Transverse colon (tissue), 4 donors: ENCODE results near the gene EFNA4. TPM values are rescaled to one million over a fixed set of nuclear protein-coding genes. Genes with fewer than 3 reads are reported as not detected.
A peak's percentile ranks its signal among the peaks of the same experiment; 100 is the strongest.

Experiments
- DNase-seq: peaks from one replicate; pipeline ENCODE4 v3.0.0-alpha.2; 2019
- H3K27ac ChIP-seq, 4 donors: fragments of 200-600 bp; sonication (generic); 2 replicates each; pipeline ENCODE4 v1.5.1; 2016 to 2018; ENCODE audit warnings: inconsistent platforms in 4 of 4
- H3K27me3 ChIP-seq: fragments of 200-600 bp; sonication (generic); 2 replicates; pipeline ENCODE4 v1.5.1; 2017; ENCODE audit warnings: inconsistent platforms
- H3K36me3 ChIP-seq, 4 donors: fragments of 200-600 bp; sonication (generic); 2 replicates each; pipeline ENCODE4 v1.5.1; 2017 to 2019; ENCODE audit warnings: inconsistent platforms in 4 of 4
- H3K4me1 ChIP-seq, 4 donors: fragments of 200-600 bp; sonication (generic); 2 replicates each; pipeline ENCODE4 v1.5.1; 2017 to 2020; ENCODE audit warnings: inconsistent platforms in 4 of 4
- H3K4me3 ChIP-seq, 4 donors: fragments of 200-600 bp; sonication (generic); 1 replicate in 1 of 4; 2 replicates in 3 of 4; pipeline versions ENCODE4 v1.5.1 to v1.6.1; 2017 to 2019; ENCODE audit warnings: inconsistent platforms in 4 of 4
- H3K9me3 ChIP-seq, 2 donors: fragments of 200-600 bp; sonication (generic); 2 replicates each; pipeline ENCODE4 v1.5.1; 2017 to 2019; ENCODE audit warnings: inconsistent platforms in 2 of 2
- CTCF ChIP-seq, 5 experiments: fragments of 200-600 bp in 3 of 5; fragments of 450-650 bp in 2 of 5; sonication (generic) in 3 of 5; IDR thresholded peaks; 1 replicate in 2 of 5; 2 replicates in 3 of 5; pipeline ENCODE4 v1.5.1; 2016 to 2017; ENCODE audit warnings: antibody characterized with exemption in 5 of 5, inconsistent platforms in 3 of 5, mild to moderate bottlenecking in 2 of 5, moderate library complexity in 1 of 5
- EP300 ChIP-seq: sonication (generic); formaldehyde crosslinking; IDR thresholded peaks from one replicate; pipeline ENCODE4 v1.6.1; 2017; ENCODE audit warnings: antibody characterized with exemption, low read depth
- POLR2A ChIP-seq: fragments of 450-650 bp; IDR thresholded peaks from one replicate; pipeline ENCODE4 v1.6.1; 2016; ENCODE audit warnings: antibody characterized with exemption, mild to moderate bottlenecking, moderate library complexity
- POLR2AphosphoS5 ChIP-seq, 3 donors: sonication (generic); formaldehyde crosslinking; IDR thresholded peaks; one replicate each; pipeline ENCODE4 v1.6.1; 2016; ENCODE audit warnings: antibody characterized with exemption in 3 of 3
- WGBS, 2 donors: methylation state at CpG; one replicate each; pipeline ENCODE4 v1.1.5; 2018; ENCODE audit warnings: low coverage in 1 of 2; 5-methylcytosine and 5-hydroxymethylcytosine counted together
- in situ Hi-C, 4 donors: fragments of 200-750 bp; cut with MboI; loops; one replicate each; pipeline versions ENCODE4 v1.15.0 to v1.15.1; 2017; ENCODE audit warnings: low sequenced_read_pairs in 3 of 4, low pct_ligation_motif_present in 1 of 4, low pct_unique_long_range_greater_than_20kb in 1 of 4
- intact Hi-C: fragments of 100-400 bp; cut with DNase I; formaldehyde crosslinking; loops from one replicate; pipeline ENCODE4 v1.15.1; 2023; ENCODE audit warnings: low total_unique reads
- total RNA-seq, 4 donors: library from RNA; depleted of rRNA; stranded (reverse); fragments of >200 nt; gene quantifications; one replicate each; pipeline ENCODE4 v1.1.0, GENCODE V29; 2016

Gene EFNA4
- total RNA-seq, 4 donors from 2014 or later = 18.3 to 57.2 (median 37.2) TPM

- intact Hi-C loops = no loop called here
- TF ChIP-seq POLR2AphosphoS5 (IDR thresholded peaks at IDR 0.05) (peak in 2 of 3 donors; percentile 6 to 11), EP300 (no peak), CTCF (IDR thresholded peaks at IDR 0.05) (no peak), POLR2A (peak; percentile 20)
- Histone ChIP-seq H3K27ac (peak overlapping the region; percentile 91 to 99 (median 94)), H3K4me1 (peaks cover 15 to 41% (median 26%) of the 10 kb centered on the region in 4 donors), H3K4me3 (peak overlapping the region; percentile 53 to 72 (median 63)), H3K36me3 (peaks cover 0 to 19% (median 0%) of the 10 kb centered on the region in 4 donors), H3K9me3 (no peaks in the 10 kb centered on the region), H3K27me3 (no peaks in the 10 kb centered on the region)
- WGBS, 2 donors = 5% methylated on average over 26 of the region's 27 CpGs; no CpG with 5 or more reads in 1 of the 2 donors
- peak; percentile 69 for DNase-seq
- in situ Hi-C loops = loop anchor here in 3 of 4 donors (25.0 kb wide), 1 partner anchor 90 kb away; the partner anchor contains the start of genes CKS1B (in 3 of the 3), PBXIP1 (in 3 of the 3), PYGO2 (in 3 of the 3) and SHC1 (in 3 of the 3)
Measured at GRCh38 chr1:155051777-155052398, 11.7 kb upstream of the EFNA4 start.

GRCh38 chr1:155052439-155053395 lies 10.8 kb upstream of the EFNA4 start:
- Histone ChIP-seq H3K4me1 (peaks cover 15 to 41% (median 26%) of the 10 kb centered on the region in 4 donors), H3K4me3 (peak overlapping the region in 3 of 4 donors; percentile 53 to 72 (median 62)), H3K36me3 (peaks cover 0 to 24% (median 0%) of the 10 kb centered on the region in 4 donors), H3K27me3 (no peaks in the 10 kb centered on the region), H3K27ac (peak overlapping the region; percentile 91 to 99 (median 94)), H3K9me3 (no peaks in the 10 kb centered on the region)
- intact Hi-C loops = no loop called here
- in situ Hi-C loops = loop anchor here in 3 of 4 donors (25.0 kb wide), 1 partner anchor 90 kb away; the partner anchor contains the start of genes CKS1B (in 3 of the 3), PBXIP1 (in 3 of the 3), PYGO2 (in 3 of the 3) and SHC1 (in 3 of the 3)
- peak in 4 of 5 experiments; percentile 28 to 47 (median 30) for TF ChIP-seq CTCF (IDR thresholded peaks at IDR 0.05)
- no peak for TF ChIP-seq EP300
- 28 to 42% methylated on average over 5 to 10 of the region's 12 CpGs for WGBS, 2 donors
- peak; percentile 48 for DNase-seq

GRCh38 chr1:155053531-155054105 lies 9.9 kb upstream of the EFNA4 start:
- in situ Hi-C loops = loop anchor here in 3 of 4 donors (25.0 kb wide), 1 partner anchor 91 kb away; the partner anchor contains the start of genes CKS1B (in 3 of the 3), PBXIP1 (in 3 of the 3), PYGO2 (in 3 of the 3) and SHC1 (in 3 of the 3)

More at GRCh38 chr1:155053531-155054105, 9.9 kb upstream of the EFNA4 start:
- no peak overlapping the region for H3K27ac ChIP-seq
- H3K27me3 ChIP-seq = no peaks in the 10 kb centered on the region
- H3K4me1 ChIP-seq = peaks cover 15 to 41% (median 26%) of the 10 kb centered on the region in 4 donors
- WGBS, 2 donors = 78 to 95% methylated on average over 7 of the region's 7 CpGs
- H3K4me3 ChIP-seq = no peak overlapping the region
- H3K36me3 ChIP-seq = peaks cover 0 to 28% (median 0%) of the 10 kb centered on the region in 4 donors
- TF ChIP-seq POLR2A (no peak), POLR2AphosphoS5 (IDR thresholded peaks at IDR 0.05) (no peak), EP300 (no peak), CTCF (IDR thresholded peaks at IDR 0.05) (no peak)
- DNase-seq = no peak
- H3K9me3 ChIP-seq = no peaks in the 10 kb centered on the region
- intact Hi-C loops = no loop called here
